ENCODE results near the gene TMEM190. TPM values are rescaled to one million over a fixed set of nuclear protein-coding genes. Genes with fewer than 3 reads are reported as not detected.

Gene TMEM190
- total RNA-seq, 1 donor from 2014 or later, result not detected

DNA sequence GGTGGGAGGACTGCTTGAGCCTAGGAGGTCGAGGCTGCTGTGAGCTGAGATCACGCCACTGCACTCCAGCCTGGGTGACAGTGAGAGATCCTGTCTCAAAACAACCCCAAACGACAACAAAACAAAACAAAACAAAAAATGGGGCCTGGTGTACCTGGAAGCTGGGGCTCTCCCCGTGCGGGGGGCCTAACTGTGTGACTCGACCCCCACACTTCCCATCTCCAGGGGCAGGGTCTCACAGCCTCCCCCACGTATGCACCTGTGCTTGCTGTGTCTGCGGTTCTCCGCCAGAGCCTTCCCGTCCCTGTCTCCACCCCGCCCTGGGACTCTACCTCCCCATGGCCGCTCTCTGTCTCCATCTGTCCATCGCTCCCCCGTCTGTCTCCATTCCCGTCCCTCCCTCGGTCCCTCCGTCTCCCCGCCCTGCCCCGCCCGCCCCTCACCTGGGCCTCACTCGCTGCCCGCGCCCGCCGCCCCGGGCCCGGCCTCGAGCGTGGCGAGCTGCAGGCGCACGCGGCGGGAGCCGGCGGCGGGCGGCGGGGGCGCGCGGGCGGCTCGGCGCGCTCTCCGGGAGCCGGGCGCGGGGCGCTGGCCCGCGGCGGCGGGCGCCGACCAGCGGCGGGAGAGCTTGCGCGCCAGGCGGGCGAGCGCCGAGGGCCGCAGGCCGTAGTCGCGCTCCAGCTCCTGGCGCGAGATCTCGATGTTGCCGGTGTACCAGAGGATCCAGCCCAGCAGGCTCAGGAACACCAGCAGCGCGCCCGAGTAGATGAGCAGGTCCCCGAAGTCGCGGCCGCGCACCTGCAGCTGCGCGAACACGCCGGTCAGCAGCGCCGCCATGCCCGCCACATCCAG is 6.9 kb downstream of the TMEM190 start:
- peaks cover 11% of the 10 kb centered on the region for H3K36me3 Mint-ChIP-seq (ENCODE audit: low read depth, unreplicated experiment)
- H3K9me3 Mint-ChIP-seq (ENCODE audit: unreplicated experiment), result no peaks in the 10 kb centered on the region
- peak overlapping the region; percentile 81 for H3K4me3 Mint-ChIP-seq (ENCODE audit: unreplicated experiment)
- no peak for TF ChIP-seq CTCF (IDR thresholded peaks at IDR 0.05; ENCODE audit: unreplicated experiment)
- peak; percentile 54 for DNase-seq (ENCODE audit: low spot score)
- no peak overlapping the region for H3K27ac Mint-ChIP-seq (ENCODE audit: unreplicated experiment)
- peaks cover 21% of the 10 kb centered on the region for H3K4me1 Mint-ChIP-seq (ENCODE audit: unreplicated experiment)
- peaks cover 38% of the 10 kb centered on the region for H3K27me3 Mint-ChIP-seq (ENCODE audit: unreplicated experiment)

- DNase-seq (ENCODE audit: low spot score), result no peak
- Mint-ChIP-seq H3K9me3 (ENCODE audit: unreplicated experiment) (no peaks in the 10 kb centered on the region), H3K27ac (ENCODE audit: unreplicated experiment) (peak within 1 kb of the TSS; percentile 97), H3K36me3 (ENCODE audit: low read depth, unreplicated experiment) (peaks cover 12% of the 10 kb centered on the region), H3K4me1 (ENCODE audit: unreplicated experiment) (peaks cover 21% of the 10 kb centered on the region), H3K27me3 (ENCODE audit: unreplicated experiment) (peaks cover 39% of the 10 kb centered on the region), H3K4me3 (ENCODE audit: unreplicated experiment) (peak within 1 kb of the TSS; percentile 99)
- TF ChIP-seq CTCF (IDR thresholded peaks at IDR 0.05; ENCODE audit: unreplicated experiment), result no peak
Measured at GRCh38 chr19:55384131-55384919, 7.7 kb downstream of the TMEM190 start, which contains the start of gene TMEM238. TMEM238 (minus strand) TSS chr19:55384292; CDS start chr19:55384259, 33 bp downstream.

DNA sequence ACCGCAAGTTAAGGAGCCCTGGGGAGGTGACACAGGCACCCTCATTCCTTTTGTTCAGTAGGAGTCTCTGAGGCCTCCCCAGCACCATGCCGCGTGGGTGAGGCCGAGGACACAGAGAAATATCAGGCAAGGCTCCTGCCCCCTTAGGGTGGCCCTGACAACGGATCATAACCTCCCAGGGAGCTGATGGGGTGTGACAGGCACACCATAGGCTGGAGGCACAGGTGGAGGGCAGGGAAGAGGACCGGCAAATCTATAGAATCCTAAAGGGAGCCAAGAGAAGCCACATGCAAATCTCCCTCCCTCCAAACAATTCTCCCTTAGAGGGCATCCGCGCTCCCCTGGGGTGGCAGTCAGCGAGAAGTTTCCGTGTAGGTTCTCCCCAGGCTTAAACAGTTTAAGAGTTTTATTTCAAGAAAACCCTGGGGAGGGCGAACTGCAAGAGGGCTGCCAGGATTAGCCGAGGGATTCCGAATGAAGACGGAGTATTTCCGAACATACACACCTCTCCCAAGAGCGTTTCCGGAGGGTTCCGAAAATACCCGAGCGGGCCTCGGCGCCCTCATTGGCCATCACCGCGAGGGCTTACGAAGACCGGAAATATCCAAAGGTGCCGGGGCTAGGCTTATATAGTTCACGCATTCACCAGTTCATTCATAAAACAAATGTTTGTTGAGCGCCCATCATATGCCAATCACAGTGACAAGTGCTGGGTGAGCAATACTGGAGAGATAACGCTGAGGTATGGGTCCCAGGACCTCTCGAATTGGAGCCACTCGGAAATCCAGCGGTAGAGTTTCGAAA is 8.5 kb downstream of the TMEM190 start:
- Mint-ChIP-seq H3K36me3 (ENCODE audit: low read depth, unreplicated experiment) (peaks cover 18% of the 10 kb centered on the region), H3K27me3 (ENCODE audit: unreplicated experiment) (peaks cover 39% of the 10 kb centered on the region), H3K4me1 (ENCODE audit: unreplicated experiment) (peaks cover 26% of the 10 kb centered on the region), H3K27ac (ENCODE audit: unreplicated experiment) (peak overlapping the region; percentile 97), H3K9me3 (ENCODE audit: unreplicated experiment) (no peaks in the 10 kb centered on the region), H3K4me3 (ENCODE audit: unreplicated experiment) (peak overlapping the region; percentile 99)
- DNase-seq (ENCODE audit: low spot score), result peak; percentile 94
- no peak for TF ChIP-seq CTCF (IDR thresholded peaks at IDR 0.05; ENCODE audit: unreplicated experiment)

GRCh38 chr19:55385724-55386492 is 9.3 kb downstream of the TMEM190 start, which contains the start of gene RPL28:
RPL28 (plus strand) TSS chr19:55385932; CDS start chr19:55386358, 426 bp downstream.
- H3K27me3 Mint-ChIP-seq (ENCODE audit: unreplicated experiment), result peaks cover 41% of the 10 kb centered on the region
- DNase-seq (ENCODE audit: low spot score), result peak; percentile 98
- H3K36me3 Mint-ChIP-seq (ENCODE audit: low read depth, unreplicated experiment), result peaks cover 18% of the 10 kb centered on the region
- H3K4me3 Mint-ChIP-seq (ENCODE audit: unreplicated experiment), result peak within 1 kb of the TSS; percentile 99
- TF ChIP-seq CTCF (IDR thresholded peaks at IDR 0.05; ENCODE audit: unreplicated experiment), result no peak
- no peaks in the 10 kb centered on the region for H3K9me3 Mint-ChIP-seq (ENCODE audit: unreplicated experiment)
- peaks cover 26% of the 10 kb centered on the region for H3K4me1 Mint-ChIP-seq (ENCODE audit: unreplicated experiment)
- H3K27ac Mint-ChIP-seq (ENCODE audit: unreplicated experiment), result peak within 1 kb of the TSS; percentile 97
